Natural killer cell treated with Interleukin-12 subunit alpha and Interleukin-12 subunit beta and Interleukin-15 and Interleukin-18, amount 100 ng/mL, for 72 hours (primary cell): ENCODE measurements around the gene BMERB1. TPM values are rescaled to one million over a fixed set of nuclear protein-coding genes. Genes with fewer than 3 reads are reported as not detected.
"Not testable (repeated sequence)": the region's sequence is repeated elsewhere in the genome, so short reads cannot be mapped to it uniquely, and the experiment has no call there.

Experiments used
- ATAC-seq, 2 donors: fragments of 150-1000 bp; cut with Tn5 transposase in 1 of 2; sonication (Bioruptor Pico), chemical (Tn5 transposase) in 1 of 2; 2 replicates each; pipeline ENCODE4 v1.10.0; 2021
- DNase-seq: peaks from one replicate; pipeline ENCODE4 v3.0.0; 2022; ENCODE audit warnings: low spot score
- H3K27ac Mint-ChIP-seq, 2 donors: 1 replicate in 1 of 2; 2 replicates in 1 of 2; pipeline ENCODE4 v1.8.0; 2022; ENCODE audit warnings: mixed read lengths in 2 of 2, mild to moderate bottlenecking in 1 of 2, moderate library complexity in 1 of 2
- H3K27me3 Mint-ChIP-seq, 2 donors: 1 replicate in 1 of 2; 2 replicates in 1 of 2; pipeline ENCODE4 v1.8.0; 2022; ENCODE audit warnings: mixed read lengths in 2 of 2
- H3K36me3 Mint-ChIP-seq: one replicate; pipeline ENCODE4 v1.8.0; 2022; ENCODE audit warnings: mixed read lengths
- H3K4me1 Mint-ChIP-seq, 2 donors: 1 replicate in 1 of 2; 2 replicates in 1 of 2; pipeline ENCODE4 v1.8.0; 2022; ENCODE audit warnings: low read depth in 2 of 2, mixed read lengths in 2 of 2, mild to moderate bottlenecking in 1 of 2
- H3K4me3 Mint-ChIP-seq: one replicate; pipeline ENCODE4 v1.8.0; 2022; ENCODE audit warnings: mixed read lengths
- H3K9me3 Mint-ChIP-seq: 2 replicates; pipeline ENCODE4 v1.8.0; 2022; ENCODE audit warnings: mixed read lengths
- total RNA-seq, 2 donors: library from RNA; stranded (reverse); gene quantifications; one replicate each; pipeline ENCODE4 v1.2.3, GENCODE V29; 2022

BMERB1 gene
- total RNA-seq, 2 donors from 2014 or later: 5.4 to 7.3 TPM

DNA sequence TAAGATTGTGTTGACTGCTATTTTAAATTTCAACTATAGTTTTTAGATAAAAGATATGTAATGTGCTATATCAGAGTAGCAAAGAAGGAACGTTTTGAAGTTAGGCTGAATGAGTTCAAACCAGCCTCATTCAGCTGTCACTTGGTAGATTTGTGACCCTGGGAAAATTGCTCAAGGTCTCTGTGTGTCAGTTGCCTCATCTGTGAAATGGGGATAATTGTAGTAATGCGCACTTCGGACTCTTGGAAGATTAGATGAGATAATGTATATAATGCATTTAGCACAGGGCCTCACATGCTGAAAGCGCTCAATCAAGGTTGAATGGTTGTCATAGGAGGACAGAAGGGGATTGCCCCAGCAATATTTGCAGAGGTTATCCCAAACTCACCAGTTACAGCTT is 4.7 kb downstream of the BMERB1 start:
- Mint-ChIP-seq H3K27me3 (peaks cover 7 to 12% of the 10 kb centered on the region in 2 donors), H3K9me3 (no peaks in the 10 kb centered on the region), H3K4me1 (peaks cover 7 to 10% of the 10 kb centered on the region in 2 donors), H3K4me3 (no peak overlapping the region), H3K27ac (no peak overlapping the region), H3K36me3 (no peaks in the 10 kb centered on the region)
- DNase-seq (no peak), ATAC-seq (no peak)

DNA sequence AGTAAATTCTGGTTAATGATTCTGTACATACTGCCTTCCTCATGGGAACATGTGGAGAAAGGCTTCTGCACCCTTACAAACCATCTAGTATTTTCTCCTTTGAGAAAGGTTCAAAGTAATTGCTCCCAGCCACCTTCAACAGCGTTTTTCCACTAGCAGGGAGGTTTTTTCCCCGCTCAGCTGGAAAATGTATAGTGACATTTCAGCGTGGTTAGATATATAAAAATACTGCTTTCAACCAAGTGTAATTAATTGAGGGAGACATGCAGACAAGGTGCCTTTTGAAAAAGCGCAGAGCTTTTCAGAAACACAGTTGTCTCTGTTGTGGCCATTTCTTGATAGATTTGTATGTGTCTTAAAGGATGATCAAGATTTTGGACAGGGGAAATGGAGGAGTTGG is 5.1 kb downstream of the BMERB1 start:
- H3K4me1 Mint-ChIP-seq: peaks cover 5 to 7% of the 10 kb centered on the region in 2 donors
- H3K4me3 Mint-ChIP-seq: no peak overlapping the region
- H3K36me3 Mint-ChIP-seq: no peaks in the 10 kb centered on the region
- no peak overlapping the region for H3K27ac Mint-ChIP-seq
- peaks cover 6 to 10% of the 10 kb centered on the region in 2 donors for H3K27me3 Mint-ChIP-seq
- H3K9me3 Mint-ChIP-seq: no peaks in the 10 kb centered on the region
- DNase-seq (no peak), ATAC-seq (no peak)

DNA sequence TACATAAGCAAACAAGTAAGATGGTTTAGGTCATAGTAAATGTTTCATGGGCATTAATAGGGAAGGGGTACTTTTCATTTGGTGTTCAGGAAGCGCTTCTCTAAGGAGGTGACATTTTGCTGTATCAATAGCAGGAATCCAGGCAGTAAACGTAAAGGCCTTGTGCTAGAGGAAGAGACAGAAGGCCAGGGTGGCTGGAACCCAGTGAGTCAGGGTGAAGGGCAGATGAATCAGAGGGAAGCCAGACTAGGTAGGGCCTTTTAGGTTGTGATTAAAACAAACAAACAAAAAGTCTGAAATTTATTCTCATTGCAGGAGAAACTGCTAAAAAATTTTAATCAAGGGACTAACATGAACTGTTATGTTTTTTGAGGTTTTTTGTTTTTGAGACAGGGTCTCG is 6.5 kb downstream of the BMERB1 start:
- no peak for ATAC-seq
- Mint-ChIP-seq H3K27me3 (peaks cover 1 to 3% of the 10 kb centered on the region in 2 donors), H3K27ac (no peak overlapping the region), H3K9me3 (no peaks in the 10 kb centered on the region), H3K4me1 (peaks cover under 1 to 2% of the 10 kb centered on the region in 2 donors), H3K36me3 (no peaks in the 10 kb centered on the region), H3K4me3 (no peak overlapping the region)
- DNase-seq: no peak

DNA sequence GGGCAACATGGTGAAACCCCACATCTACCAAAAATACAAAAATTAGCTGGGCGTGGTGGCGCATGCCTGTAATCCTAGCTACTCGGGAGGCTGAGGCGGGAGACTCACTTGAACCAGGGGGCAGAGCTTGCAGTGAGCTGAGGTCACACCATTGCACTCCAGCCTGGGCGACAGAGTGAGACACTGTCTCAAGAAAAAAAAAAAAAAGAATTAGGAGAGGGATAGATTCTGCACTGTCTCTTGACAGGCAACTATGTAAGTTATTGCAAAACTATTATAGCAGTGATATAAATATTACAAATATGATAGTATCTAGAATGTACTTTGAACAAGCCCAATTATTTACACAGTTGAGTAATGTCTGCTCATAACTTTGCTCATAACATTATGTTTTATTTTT is 7.8 kb downstream of the BMERB1 start:
- not testable (repeated sequence) for H3K4me3 Mint-ChIP-seq, H3K27ac Mint-ChIP-seq, H3K4me1 Mint-ChIP-seq, DNase-seq, H3K27me3 Mint-ChIP-seq, H3K9me3 Mint-ChIP-seq, ATAC-seq, H3K36me3 Mint-ChIP-seq

DNA sequence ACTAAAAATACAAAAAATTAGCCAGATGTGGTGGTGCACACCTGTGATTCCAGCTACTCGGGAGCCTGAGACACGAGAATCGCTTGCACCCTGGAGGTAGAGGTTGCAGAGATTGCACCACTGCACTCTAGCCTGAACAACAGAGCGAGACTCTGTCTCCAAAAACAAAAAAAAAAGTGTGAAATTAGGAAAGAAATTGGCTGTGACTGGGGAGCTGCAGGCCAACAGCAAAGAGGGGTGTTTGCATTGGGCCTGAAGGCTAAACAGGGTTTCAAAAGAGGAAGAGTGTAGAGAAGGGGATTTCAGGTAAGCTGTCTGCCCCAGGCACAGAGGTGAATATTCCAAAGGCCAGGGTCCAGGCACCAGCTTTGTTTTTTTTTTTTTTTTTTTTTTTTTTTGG is 9.4 kb downstream of the BMERB1 start:
- Mint-ChIP-seq H3K27me3 (peaks cover 6 to 11% of the 10 kb centered on the region in 2 donors), H3K27ac (no peak overlapping the region), H3K4me3 (no peak overlapping the region), H3K4me1 (no peaks in the 10 kb centered on the region), H3K36me3 (no peaks in the 10 kb centered on the region), H3K9me3 (no peaks in the 10 kb centered on the region)
- no peak for ATAC-seq
- DNase-seq: no peak

DNA sequence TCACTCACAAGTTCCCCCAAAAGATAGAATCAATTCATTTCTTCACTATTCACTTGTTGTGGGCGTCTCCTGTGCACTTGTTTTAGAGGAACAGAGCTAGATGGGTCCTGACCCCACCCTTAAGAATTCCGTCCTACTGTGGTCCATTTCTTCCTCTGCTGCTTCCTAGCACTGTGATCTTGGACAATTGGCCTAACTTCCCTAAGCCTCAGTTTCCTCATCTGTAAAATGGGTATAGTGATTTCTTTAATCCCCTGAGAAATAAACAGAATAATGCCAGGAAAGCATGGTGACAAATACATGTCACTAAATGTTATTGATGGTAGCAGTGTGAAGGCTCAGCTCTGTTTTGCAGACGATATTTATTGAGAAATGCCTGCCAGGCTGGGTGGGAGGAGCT is 9.9 kb downstream of the BMERB1 start:
- no peaks in the 10 kb centered on the region for H3K9me3 Mint-ChIP-seq
- H3K4me3 Mint-ChIP-seq: no peak overlapping the region
- no peak for DNase-seq
- H3K36me3 Mint-ChIP-seq: no peaks in the 10 kb centered on the region
- no peaks in the 10 kb centered on the region for H3K4me1 Mint-ChIP-seq
- H3K27ac Mint-ChIP-seq: no peak overlapping the region
- peaks cover 6 to 11% of the 10 kb centered on the region in 2 donors for H3K27me3 Mint-ChIP-seq
- no peak for ATAC-seq

DNA sequence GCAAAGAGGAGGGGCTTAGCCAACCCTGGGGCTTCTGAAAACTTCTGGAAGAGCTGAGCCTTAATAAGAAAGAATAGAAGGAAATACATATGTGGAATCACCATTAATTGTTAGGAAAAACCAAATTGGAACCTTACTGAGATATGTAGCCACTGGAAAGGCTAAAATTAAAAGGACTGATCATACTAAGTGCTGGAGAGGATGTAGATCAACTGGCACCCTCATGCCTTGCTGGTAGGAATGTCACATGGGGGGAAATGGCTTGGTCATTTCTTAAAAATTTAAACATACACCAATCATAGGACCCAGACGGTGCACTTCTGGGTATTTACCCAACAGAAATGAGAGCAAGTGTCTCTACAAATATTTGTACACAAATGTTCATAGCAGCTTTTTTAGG is 11.1 kb downstream of the BMERB1 start:
- H3K27ac Mint-ChIP-seq: no peak overlapping the region
- peaks cover 6 to 11% of the 10 kb centered on the region in 2 donors for H3K27me3 Mint-ChIP-seq
- ATAC-seq (no peak), DNase-seq (no peak)
- H3K4me3 Mint-ChIP-seq: no peak overlapping the region
- H3K4me1 Mint-ChIP-seq: no peaks in the 10 kb centered on the region
- H3K9me3 Mint-ChIP-seq: no peaks in the 10 kb centered on the region
- no peaks in the 10 kb centered on the region for H3K36me3 Mint-ChIP-seq

DNA sequence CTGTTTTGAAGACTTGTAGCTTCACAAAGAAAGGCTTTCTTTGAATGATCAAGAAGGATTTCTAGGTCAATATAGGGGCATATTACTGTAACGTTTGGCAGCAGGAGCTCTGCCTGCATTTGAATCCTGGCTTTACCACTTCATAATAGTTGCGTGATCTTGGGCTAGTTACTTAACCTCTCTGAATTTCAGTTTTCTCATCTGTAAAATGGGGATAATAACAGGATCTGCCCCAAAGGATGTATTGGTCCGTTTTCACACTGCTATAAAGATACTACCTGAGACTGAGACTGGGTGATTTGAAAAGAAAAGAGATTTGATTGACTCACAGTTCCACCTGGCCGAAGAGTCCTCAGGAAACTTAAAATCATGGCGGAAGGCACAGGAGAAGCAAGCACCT is 12.5 kb downstream of the BMERB1 start:
- H3K4me3 Mint-ChIP-seq: no peak overlapping the region
- H3K27me3 Mint-ChIP-seq: peaks cover 6 to 11% of the 10 kb centered on the region in 2 donors
- ATAC-seq (no peak), DNase-seq (no peak)
- no peaks in the 10 kb centered on the region for H3K9me3 Mint-ChIP-seq
- no peak overlapping the region for H3K27ac Mint-ChIP-seq
- no peaks in the 10 kb centered on the region for H3K4me1 Mint-ChIP-seq
- no peaks in the 10 kb centered on the region for H3K36me3 Mint-ChIP-seq

DNA sequence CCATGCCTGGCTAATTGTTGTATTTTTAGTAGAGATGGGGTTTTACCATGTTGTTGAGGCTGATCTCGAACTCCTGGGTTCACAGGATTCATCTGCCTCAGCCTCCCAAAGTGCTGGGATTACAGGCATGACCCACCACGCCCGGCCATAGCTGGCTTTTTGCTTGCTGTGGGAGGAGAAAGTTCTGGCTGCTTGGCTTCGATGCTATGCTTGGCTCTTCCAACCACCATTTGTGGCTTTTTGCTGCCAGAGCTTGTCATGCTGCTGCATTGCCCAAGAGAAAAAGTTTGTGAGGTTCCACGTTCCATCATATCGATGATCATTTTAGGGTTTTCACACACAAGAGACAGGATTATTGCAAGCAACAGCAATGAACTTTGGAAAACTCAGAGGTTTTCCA is 16.2 kb downstream of the BMERB1 start:
- no peaks in the 10 kb centered on the region for H3K4me1 Mint-ChIP-seq
- peaks cover 10 to 11% of the 10 kb centered on the region in 2 donors for H3K27me3 Mint-ChIP-seq
- no peaks in the 10 kb centered on the region for H3K9me3 Mint-ChIP-seq
- no peak overlapping the region for H3K4me3 Mint-ChIP-seq
- no peak overlapping the region for H3K27ac Mint-ChIP-seq
- H3K36me3 Mint-ChIP-seq: no peaks in the 10 kb centered on the region
- no peak for ATAC-seq
- no peak for DNase-seq

DNA sequence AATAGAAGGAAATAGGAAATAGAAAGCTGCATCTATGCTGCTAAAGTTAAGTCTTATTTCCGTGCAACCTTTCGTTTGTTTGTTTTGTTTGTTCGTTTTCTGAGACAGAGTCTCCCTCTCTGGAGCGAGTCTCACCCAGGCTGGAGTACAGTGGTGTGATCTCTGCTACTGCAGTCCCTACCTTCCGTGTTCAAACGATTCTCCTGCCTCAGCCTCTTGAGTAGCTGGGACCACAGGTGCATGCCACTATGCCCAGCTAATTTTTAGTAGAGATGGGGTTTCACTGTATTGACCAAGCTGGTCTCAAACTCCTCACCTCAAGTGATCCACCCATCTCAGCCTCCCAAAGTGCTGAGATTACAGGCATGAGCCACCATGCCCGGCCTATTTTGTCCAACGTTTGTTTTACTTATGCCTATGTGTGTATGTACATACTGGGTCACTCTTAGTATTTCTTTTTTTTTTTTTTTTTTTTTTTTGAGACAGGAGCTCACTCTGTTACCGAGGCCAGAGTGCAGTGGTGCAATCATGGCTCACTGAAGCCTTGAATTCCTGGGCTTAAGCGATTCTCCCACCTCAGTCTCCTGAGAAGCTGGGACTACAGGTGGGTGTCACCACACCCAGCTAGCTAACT is 16.8 kb downstream of the BMERB1 start:
- Mint-ChIP-seq H3K27ac (no peak overlapping the region), H3K27me3 (peaks cover 10 to 11% of the 10 kb centered on the region in 2 donors), H3K36me3 (no peaks in the 10 kb centered on the region), H3K4me1 (no peaks in the 10 kb centered on the region), H3K9me3 (no peaks in the 10 kb centered on the region), H3K4me3 (no peak overlapping the region)
- DNase-seq (no peak), ATAC-seq (no peak)

DNA sequence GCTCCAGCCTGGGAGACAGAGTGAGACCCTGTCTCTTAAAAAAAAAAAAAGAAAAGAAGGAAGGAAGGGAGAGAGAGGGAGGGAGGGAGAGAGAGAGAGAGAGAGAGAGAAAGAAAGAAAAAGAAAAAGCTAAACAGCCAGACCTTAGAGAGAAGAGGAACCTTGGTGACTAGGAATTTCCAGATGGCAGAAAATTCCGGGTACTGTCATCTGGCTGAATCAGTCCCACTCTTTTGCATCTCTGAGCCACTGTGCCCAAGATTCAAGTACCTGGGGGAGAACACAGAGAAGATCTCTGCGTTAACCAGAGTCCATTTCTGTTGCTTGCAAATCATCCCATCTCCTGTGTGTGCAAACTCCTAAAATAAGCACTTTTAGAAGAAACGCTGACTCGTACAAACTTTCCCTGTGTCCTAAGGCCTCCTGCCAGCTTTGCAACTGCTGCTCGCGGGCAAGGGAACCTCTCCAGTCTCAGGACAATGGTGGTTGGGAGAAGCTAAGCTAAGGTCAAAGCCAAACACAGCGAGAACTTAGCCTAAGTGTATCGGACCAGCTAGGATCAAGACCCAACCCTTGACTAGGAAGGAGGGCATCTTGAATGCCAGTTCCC is 18.0 kb downstream of the BMERB1 start:
- no peak for DNase-seq
- Mint-ChIP-seq H3K9me3 (no peaks in the 10 kb centered on the region), H3K4me1 (no peaks in the 10 kb centered on the region), H3K27me3 (peaks cover 4 to 7% of the 10 kb centered on the region in 2 donors), H3K36me3 (no peaks in the 10 kb centered on the region), H3K27ac (no peak overlapping the region), H3K4me3 (no peak overlapping the region)
- ATAC-seq: no peak

DNA sequence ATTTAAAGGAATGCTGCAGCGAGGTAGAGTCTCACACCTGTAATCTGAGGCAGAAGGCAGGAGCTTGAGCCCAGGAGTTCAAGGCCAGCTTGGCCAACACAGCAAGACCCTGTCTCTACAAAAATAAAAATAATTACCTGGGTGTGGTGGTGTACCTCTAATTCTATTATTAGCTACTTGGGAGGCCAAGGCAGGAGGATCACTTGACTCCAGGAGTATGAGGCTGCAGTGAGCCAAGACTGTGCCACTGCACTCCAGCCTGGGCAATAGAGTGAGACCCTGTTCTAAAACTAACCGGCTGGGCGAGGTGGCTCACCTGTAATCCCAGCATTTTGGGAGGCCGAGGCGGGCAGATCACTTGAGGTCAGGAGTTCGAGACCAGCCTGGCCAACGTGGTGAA is 18.9 kb downstream of the BMERB1 start:
- H3K27me3 Mint-ChIP-seq, H3K4me1 Mint-ChIP-seq, H3K4me3 Mint-ChIP-seq, H3K27ac Mint-ChIP-seq, H3K36me3 Mint-ChIP-seq, H3K9me3 Mint-ChIP-seq, DNase-seq, ATAC-seq: not testable (repeated sequence)

DNA sequence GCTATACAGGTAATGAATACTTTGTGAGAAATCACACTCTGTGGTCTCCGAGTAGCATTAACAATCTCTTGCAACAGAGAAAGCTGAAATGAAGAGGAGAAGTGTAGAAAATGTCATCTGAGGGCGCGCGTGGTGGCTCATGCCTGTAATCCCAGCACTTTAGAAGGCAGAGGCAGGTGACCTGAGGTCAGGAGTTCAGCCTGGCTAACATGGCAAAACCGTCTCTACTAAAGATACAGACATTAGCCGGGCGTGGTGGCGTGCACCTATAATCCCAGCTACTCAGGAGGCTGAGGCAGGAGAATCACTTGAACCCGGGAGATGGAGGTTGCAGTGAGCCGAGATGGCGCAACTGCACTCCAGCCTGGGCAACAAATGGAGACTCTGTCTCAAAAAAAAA is 20.5 kb downstream of the BMERB1 start:
- not testable (repeated sequence) for H3K36me3 Mint-ChIP-seq, H3K4me3 Mint-ChIP-seq, H3K4me1 Mint-ChIP-seq, H3K27ac Mint-ChIP-seq, H3K9me3 Mint-ChIP-seq, DNase-seq, ATAC-seq
- H3K27me3 Mint-ChIP-seq: peaks cover 6 to 11% of the 10 kb centered on the region in 2 donors

DNA sequence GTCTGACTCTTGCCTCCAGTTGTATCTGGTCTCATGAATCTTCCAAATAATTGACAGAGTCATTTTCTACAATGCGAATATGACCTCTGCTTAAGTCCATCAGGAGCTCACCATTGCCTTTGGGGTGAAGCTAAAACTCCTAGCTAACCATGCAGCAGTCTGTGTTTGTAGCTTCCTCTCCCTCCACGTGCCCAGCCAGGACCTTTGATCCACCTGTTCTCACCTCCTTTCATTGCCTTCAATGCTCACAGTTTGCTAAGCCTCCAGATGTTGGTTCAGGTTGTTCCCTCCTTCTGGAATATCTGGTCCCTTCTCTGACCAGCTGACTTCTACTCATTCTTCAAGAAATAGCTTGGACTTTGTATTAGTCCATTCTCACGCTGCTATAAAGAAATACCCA is 23.0 kb downstream of the BMERB1 start:
- no peaks in the 10 kb centered on the region for H3K36me3 Mint-ChIP-seq
- DNase-seq: no peak
- H3K27ac Mint-ChIP-seq: no peak overlapping the region
- H3K27me3 Mint-ChIP-seq: peaks cover 6 to 13% of the 10 kb centered on the region in 2 donors
- H3K4me3 Mint-ChIP-seq: no peak overlapping the region
- H3K4me1 Mint-ChIP-seq: no peaks in the 10 kb centered on the region
- ATAC-seq: no peak
- H3K9me3 Mint-ChIP-seq: no peaks in the 10 kb centered on the region

DNA sequence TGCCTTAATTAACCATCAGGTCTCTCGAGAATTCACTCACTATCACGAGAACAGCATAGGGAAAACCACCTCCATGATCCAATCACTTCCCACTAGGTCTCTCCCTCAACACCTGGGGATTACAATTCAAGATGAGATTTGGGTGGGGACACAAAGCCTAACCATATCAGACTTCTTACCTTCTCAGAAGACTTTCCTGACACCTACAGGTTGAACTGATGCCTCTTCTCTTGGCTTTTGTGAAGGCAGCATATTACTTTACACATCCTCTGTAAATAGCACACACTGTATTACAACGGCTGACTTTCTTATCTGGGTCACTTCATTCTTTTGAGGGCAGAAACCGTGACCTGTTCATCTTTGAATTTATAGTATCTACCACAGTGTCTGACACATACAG is 23.6 kb downstream of the BMERB1 start:
- ATAC-seq (no peak), DNase-seq (no peak)
- Mint-ChIP-seq H3K27me3 (peaks cover 6 to 13% of the 10 kb centered on the region in 2 donors), H3K4me1 (no peaks in the 10 kb centered on the region), H3K4me3 (no peak overlapping the region), H3K9me3 (no peaks in the 10 kb centered on the region), H3K27ac (no peak overlapping the region), H3K36me3 (no peaks in the 10 kb centered on the region)
